ENCODE measurements around the gene THAP11.

DNA sequence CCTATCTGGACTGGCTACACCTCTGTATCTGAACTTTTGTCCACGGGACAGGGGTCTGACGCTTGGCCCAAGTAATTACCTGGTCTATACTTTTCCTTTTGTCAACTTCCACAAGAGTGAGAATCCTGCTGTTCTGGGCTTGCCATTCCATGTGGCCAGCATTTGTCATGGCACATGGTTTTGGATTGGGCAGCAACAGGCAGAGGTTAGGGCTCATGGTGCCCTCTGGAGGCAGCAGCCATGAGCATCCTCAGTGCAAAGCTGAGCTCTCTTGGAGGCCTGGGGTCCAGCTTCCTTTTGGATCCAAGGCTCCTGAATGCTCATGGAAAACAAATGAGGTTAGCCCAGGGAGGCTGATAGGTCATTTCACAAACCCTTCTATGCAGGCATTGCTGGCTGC lies 23.2 kb downstream of the THAP11 start:
- TF ChIP-seq TEAD4 (CRISPR knock-in tag; IDR thresholded peaks at IDR 0.05) (no peak), FOXP1 (CRISPR knock-in tag; IDR thresholded peaks at IDR 0.05; ENCODE audit: borderline replicate concordance) (no peak), PRRX2 (CRISPR knock-in tag; IDR thresholded peaks at IDR 0.05) (no peak), CREM (CRISPR knock-in tag; IDR thresholded peaks at IDR 0.05) (no peak), NR2C2 (CRISPR knock-in tag; IDR thresholded peaks at IDR 0.05) (no peak), SP1 (CRISPR knock-in tag; conservative IDR thresholded peaks at IDR 0.05) (no peak), ZBTB21 (CRISPR knock-in tag; IDR thresholded peaks at IDR 0.05; ENCODE audit: borderline replicate concordance) (no peak)
- TF ChIP-seq, protein P1, sequence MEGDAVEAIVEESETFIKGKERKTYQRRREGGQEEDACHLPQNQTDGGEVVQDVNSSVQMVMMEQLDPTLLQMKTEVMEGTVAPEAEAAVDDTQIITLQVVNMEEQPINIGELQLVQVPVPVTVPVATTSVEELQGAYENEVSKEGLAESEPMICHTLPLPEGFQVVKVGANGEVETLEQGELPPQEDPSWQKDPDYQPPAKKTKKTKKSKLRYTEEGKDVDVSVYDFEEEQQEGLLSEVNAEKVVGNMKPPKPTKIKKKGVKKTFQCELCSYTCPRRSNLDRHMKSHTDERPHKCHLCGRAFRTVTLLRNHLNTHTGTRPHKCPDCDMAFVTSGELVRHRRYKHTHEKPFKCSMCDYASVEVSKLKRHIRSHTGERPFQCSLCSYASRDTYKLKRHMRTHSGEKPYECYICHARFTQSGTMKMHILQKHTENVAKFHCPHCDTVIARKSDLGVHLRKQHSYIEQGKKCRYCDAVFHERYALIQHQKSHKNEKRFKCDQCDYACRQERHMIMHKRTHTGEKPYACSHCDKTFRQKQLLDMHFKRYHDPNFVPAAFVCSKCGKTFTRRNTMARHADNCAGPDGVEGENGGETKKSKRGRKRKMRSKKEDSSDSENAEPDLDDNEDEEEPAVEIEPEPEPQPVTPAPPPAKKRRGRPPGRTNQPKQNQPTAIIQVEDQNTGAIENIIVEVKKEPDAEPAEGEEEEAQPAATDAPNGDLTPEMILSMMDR (IDR thresholded peaks at IDR 0.05) = no peak
- TF ChIP-seq, protein P2, sequence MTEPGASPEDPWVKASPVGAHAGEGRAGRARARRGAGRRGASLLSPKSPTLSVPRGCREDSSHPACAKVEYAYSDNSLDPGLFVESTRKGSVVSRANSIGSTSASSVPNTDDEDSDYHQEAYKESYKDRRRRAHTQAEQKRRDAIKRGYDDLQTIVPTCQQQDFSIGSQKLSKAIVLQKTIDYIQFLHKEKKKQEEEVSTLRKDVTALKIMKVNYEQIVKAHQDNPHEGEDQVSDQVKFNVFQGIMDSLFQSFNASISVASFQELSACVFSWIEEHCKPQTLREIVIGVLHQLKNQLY (CRISPR knock-in tag; IDR thresholded peaks at IDR 0.05) = no peak
- TF ChIP-seq, protein P3, sequence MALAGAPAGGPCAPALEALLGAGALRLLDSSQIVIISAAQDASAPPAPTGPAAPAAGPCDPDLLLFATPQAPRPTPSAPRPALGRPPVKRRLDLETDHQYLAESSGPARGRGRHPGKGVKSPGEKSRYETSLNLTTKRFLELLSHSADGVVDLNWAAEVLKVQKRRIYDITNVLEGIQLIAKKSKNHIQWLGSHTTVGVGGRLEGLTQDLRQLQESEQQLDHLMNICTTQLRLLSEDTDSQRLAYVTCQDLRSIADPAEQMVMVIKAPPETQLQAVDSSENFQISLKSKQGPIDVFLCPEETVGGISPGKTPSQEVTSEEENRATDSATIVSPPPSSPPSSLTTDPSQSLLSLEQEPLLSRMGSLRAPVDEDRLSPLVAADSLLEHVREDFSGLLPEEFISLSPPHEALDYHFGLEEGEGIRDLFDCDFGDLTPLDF (CRISPR knock-in tag; IDR thresholded peaks at IDR 0.05) = no peak
- TF ChIP-seq, protein P4, sequence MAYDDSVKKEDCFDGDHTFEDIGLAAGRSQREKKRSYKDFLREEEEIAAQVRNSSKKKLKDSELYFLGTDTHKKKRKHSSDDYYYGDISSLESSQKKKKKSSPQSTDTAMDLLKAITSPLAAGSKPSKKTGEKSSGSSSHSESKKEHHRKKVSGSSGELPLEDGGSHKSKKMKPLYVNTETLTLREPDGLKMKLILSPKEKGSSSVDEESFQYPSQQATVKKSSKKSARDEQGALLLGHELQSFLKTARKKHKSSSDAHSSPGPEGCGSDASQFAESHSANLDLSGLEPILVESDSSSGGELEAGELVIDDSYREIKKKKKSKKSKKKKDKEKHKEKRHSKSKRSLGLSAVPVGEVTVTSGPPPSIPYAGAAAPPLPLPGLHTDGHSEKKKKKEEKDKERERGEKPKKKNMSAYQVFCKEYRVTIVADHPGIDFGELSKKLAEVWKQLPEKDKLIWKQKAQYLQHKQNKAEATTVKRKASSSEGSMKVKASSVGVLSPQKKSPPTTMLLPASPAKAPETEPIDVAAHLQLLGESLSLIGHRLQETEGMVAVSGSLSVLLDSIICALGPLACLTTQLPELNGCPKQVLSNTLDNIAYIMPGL (CRISPR knock-in tag; IDR thresholded peaks at IDR 0.05) = no peak
- TF ChIP-seq, protein P5, sequence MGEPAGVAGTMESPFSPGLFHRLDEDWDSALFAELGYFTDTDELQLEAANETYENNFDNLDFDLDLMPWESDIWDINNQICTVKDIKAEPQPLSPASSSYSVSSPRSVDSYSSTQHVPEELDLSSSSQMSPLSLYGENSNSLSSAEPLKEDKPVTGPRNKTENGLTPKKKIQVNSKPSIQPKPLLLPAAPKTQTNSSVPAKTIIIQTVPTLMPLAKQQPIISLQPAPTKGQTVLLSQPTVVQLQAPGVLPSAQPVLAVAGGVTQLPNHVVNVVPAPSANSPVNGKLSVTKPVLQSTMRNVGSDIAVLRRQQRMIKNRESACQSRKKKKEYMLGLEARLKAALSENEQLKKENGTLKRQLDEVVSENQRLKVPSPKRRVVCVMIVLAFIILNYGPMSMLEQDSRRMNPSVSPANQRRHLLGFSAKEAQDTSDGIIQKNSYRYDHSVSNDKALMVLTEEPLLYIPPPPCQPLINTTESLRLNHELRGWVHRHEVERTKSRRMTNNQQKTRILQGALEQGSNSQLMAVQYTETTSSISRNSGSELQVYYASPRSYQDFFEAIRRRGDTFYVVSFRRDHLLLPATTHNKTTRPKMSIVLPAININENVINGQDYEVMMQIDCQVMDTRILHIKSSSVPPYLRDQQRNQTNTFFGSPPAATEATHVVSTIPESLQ (CRISPR knock-in tag; IDR thresholded peaks at IDR 0.05) = no peak
- TF ChIP-seq, protein P6, sequence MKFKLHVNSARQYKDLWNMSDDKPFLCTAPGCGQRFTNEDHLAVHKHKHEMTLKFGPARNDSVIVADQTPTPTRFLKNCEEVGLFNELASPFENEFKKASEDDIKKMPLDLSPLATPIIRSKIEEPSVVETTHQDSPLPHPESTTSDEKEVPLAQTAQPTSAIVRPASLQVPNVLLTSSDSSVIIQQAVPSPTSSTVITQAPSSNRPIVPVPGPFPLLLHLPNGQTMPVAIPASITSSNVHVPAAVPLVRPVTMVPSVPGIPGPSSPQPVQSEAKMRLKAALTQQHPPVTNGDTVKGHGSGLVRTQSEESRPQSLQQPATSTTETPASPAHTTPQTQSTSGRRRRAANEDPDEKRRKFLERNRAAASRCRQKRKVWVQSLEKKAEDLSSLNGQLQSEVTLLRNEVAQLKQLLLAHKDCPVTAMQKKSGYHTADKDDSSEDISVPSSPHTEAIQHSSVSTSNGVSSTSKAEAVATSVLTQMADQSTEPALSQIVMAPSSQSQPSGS (CRISPR knock-in tag; IDR thresholded peaks at IDR 0.05; ENCODE audit: borderline replicate concordance, low read depth) = no peak
